HG02623 (cell line): ENCODE results near the gene FAM72A.
"Not testable (repeated sequence)": the region's sequence is repeated elsewhere in the genome, so short reads cannot be mapped to it uniquely, and the experiment has no call there.

Source experiments
- ATAC-seq: cut with Tn5 transposase; IDR thresholded peaks from one replicate; pipeline ENCODE4 v1.9.1; 2021; ENCODE audit warnings: moderate library complexity; ENCODE audit not compliant: unreplicated experiment

FAM72A gene

DNA sequence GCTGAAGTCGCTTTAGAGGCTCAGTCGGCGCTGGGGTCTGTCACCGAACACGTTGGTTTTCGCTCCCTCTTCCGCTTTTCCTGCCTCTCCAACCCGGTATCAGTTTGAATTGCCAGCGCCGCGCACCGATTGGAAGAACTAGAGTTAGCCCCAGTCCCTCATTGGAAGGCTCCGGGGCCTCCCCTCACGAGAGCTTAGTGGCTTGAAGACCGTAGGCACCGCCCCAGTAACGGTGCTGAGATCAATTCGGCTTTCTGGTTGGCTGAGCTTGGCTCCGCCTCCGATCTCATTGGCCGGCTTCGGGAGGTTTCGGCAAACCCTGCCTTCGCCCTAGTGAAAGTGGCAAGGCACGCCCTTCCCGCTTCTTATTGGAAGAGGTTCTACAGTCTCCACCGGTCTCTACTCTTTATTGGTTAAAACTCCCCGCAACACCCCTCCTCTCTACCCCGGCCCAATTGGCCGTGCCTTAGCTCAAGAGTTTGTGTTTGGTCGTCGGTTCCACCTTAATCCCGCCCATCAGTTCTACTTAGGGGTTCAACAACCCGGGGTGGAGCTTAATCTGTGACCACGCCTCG lies at the start of gene FAM72A:
Gene FAM72A (minus strand): TSS at position 51 of the 575 bp plus-strand sequence. CDS start 814 bp downstream, outside the sequence.
- ATAC-seq, result peak; percentile 88

DNA sequence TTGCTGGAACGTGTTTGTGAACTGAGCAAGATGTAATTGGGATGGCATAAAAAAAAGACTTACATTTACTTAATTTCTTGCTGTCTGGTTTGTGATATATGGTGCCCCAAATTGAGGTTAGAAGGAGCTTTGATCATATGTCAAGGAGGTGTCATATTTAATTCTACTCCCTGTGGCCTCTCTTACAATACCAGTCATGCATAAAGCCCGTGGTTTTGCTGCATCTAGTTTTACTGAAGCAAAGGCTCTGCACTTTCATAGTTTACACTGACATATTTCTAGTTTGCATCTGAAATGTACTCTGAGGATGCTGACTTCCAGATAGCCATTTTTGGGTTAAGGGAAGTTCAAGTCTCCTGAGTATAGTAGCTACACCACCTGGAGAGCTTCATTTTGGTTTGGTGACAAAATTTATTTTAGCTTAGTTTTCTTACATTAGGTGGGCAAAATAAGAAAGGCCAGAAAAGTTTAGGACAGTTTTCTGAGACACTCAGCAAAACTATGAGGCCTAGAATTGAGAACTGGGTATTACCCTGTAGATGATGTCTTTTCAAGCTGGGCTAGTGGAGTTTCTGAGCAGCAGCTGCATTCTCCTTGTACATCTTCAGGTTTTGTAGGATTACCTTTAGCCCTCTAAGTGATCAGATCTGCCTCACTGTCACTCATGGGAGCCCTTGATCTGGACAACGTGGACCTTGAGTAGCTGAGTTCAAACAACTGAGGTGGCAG lies 48.5 kb upstream of the FAM72A start:
- not testable (repeated sequence) for ATAC-seq

DNA sequence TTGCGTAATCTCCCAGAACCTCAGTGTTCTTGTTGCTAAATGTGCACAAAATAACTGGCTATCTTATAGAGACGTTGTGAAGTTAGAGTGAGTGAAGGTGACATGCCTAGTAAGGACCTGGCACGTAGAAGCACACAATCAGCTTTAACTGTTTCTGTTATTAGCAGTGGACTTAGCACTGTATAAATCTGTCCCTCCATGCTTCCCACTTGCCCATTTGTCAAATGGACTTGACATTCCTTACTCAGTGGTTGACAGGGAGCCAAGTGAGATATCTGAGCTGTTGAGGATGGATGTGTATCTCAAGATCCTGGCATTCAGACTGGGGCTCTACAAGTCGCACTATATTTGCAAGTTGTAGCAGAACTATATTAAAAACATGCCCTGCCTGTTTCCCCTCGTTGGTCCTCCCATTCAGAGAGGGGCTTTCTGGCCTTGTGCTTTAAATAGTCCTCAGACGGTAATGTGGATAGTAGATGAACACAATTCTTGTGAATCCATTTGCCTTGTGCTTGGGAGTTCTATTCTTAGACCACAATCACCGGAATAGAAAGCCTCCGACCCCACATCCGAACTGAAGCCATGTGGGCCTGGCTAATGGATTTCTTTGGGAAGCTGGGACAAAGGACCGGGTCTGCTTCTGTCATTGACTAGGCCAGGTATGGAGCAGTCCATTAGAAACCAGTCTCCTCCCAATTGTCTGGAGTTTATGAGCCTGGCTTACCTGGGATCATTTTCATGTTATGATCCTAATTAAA lies 43.7 kb upstream of the FAM72A start:
- ATAC-seq, result not testable (repeated sequence)

DNA sequence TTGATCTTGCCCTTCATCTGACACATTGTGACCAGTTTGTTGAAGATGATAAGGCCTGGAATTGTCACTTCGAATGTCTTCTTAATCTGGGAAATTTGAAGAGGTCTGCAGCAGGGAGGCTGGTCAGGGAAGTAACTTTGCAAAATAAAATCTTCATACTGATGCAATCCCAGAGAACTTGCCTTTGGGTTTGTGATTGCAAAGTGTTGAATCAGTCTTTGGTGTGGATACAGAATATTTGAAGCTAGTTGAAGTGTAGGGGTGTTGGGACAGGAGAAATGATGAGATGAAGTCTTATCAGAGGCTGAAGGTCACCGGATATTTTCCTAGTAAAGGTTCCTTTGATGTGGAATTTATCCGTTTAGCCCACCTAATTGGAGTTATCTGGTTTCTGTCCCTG lies 42.8 kb upstream of the FAM72A start:
- not testable (repeated sequence) for ATAC-seq

DNA sequence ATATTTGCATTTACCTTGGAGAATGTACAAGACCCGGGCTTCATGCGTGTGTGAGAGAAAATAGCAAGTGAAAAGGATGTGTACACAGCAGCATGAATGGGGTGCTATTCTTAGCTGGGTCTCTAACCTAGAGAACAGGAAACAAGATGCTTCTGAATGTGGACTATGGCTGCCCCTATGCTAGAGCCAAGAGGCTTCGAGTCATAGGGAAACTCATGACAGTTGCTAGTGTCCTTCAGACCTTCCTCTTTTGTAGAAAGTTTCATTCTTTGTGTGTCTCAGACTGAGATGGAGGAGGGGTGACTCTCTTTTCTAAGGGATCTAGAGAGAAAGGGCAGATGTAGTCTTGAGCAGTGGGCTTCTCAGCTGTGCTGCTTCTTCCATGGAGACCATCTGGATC lies 40.7 kb upstream of the FAM72A start:
- ATAC-seq, result peak; percentile 97

DNA sequence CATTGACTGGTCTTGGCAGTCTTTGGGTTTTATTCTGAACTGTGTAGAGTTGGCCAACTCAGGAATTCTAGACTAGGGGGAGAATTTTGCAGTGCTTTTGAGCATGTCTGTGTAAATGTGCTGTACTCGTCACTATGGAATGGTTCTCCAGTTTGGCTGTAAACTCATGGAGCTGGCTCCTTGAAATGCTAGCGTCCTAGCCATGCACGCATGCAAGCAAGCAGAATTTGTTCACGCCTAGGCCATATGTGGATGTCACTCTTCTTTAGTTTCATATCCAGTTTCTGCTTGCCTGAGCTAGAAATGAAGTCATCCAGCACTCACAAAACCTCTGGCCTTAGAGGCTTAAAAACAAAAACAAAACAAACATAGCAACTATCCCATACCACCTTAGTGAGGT lies 37.6 kb upstream of the FAM72A start:
- ATAC-seq, result not testable (repeated sequence)

DNA sequence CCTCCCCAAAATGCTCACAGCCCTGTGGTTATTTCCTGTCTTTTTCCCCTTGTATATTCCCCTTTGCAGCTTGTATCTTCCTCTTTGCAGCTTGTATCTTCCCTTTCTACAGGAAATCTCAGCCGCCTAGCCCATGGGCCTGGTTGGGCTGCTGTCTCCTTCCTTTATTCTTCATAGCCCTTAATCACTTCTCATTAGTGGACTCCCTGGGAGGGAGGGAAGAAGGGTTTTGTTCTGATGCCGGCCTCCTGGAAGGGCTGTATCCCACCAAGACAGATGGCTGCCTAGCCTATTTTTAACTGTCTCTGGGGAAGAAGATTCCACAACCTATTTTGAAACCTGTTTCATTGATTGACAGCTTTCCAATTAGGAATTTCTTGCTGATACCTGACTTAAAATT lies 32.6 kb upstream of the FAM72A start:
- not testable (repeated sequence) for ATAC-seq

DNA sequence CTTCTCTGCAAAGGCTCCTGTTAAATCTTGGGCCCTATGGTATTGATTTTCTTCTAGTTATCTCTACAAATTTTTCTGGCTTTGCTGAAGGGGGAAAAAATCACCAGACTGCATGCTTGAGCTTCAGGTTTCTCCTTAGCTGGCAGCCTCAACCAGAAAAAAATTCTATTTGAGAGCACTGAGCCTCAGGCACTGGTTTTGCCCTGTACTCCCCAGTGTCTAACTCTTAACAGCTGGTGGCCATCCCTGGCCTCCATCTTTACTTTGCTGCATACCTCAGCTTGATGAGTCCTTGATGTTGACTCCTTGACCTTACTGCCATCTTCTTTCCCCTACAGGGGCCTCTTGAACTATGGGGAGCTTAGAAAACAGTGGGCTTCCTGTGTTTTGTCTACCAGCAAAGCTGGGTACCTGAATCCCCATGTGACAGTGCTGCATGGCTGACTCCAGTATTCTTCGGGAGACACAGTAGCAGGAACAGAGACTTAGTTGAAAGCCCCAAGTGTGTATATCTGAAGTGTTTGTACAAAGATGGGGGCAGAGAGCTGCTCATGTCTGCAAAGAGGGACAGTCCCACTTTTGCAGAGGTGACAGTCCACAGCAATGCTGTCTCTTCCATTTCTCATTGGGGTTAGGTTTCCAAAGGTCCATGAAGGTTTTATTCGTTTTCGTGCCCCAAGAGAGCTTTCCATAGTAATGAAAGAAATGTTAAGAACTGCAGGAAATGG lies 31.7 kb upstream of the FAM72A start:
- not testable (repeated sequence) for ATAC-seq

DNA sequence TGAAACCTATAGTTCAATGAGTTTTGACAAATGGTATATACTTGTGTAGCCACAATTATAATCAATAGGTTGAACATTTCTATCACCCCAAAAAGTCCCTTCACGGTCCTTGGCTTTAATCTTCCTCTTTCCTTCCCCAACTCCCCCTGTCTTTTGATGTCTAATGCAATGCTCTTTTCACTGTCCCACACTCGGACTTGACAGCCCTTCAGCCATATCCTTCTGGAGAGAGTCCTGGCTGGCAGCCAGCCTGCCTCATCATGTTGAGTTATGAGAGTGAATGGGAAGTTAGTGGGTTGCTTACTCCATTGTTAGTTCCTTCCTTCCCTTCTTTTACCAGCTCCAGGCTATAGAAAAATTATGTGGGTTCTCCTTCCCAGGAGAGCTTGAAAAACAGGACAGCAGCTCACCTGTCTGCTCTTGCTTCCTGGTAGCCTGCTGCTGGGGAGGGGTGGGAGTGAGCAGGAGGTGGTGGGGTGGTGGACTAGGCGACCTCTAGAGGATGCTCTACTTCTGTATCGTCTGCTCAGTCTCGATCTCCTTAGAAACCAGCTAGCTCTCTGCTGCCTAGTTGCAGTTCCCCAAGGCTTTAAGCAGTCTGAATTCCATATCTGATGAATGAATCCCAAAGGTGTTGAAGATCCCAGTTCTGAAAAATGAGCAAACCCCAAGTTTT lies 30.5 kb upstream of the FAM72A start:
- not testable (repeated sequence) for ATAC-seq

DNA sequence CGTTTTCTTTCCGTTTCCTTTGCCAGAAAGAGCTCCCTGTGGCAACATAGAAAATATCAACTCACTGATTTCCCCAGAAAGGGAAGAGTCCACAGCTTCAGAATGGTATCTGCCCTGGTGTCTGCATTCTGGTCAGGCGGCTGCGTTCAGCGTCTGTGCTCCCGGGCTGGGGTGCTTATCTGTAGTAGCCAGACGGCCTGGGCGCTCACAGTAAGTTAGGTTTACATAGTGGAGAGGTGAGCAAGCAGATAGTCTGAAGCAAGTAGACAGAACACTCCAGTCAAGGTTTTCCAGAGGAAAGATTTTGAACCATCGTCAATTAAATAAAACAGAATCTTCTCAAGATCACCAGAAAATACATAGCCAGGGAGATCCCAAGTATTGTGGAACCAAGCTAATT lies 29.4 kb upstream of the FAM72A start:
- ATAC-seq, result not testable (repeated sequence)

DNA sequence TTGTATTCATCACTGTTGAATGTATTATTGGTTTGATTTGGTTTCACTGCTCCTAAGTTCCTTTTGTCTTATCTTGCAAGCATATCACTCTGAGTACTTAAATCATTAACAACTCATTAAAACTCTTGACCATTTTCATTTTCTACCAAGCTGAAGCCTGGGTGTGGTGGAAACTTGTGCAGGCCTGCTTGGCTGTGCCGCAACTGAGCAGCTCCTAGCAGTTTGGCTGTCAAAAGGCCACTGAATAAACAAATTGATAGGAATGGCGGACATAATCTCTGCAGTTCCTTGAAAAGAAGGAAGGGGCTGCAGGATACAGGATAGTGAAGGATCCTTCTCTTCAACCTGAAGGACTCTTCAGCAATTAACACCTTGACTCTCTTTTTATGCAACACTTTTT lies 26.6 kb upstream of the FAM72A start:
- not testable (repeated sequence) for ATAC-seq

DNA sequence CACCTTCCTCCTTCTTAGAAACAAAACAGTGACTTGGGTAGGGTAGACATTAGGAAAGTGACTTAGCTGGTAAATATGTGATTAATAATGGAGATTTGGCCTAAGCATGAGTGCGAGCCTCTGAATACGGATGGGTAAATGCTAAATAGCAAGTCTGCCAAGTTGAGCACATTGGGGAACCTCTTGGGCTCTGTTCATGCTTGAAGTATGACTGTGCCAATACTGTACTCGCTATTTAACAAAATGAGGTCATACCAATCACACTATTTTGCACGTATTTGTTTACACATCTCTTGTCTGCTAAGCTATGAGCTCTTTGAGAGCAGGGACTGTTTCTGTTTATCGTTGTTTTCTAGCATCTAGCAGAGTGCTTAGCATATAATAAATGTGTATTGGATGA lies 24.2 kb upstream of the FAM72A start:
- not testable (repeated sequence) for ATAC-seq

DNA sequence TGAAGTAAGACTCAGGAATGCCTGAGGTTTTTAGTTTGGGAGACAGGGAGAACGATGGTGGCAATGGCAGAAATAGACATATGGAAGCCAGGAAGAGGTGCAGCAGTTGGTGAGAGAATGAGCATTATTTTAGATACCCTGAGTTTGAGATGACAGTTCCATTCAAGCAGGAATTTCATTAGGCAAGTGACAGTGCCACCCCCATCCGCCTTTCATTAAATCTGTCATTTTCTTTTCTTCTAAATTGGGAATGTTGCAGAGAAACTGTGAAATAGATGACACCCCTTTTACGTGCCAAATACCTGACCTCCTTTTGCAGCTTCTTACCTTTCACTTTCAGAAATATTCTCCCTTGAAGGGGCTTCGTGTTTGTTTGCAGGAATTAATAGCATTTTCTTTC lies 22.7 kb upstream of the FAM72A start:
- ATAC-seq, result not testable (repeated sequence)

DNA sequence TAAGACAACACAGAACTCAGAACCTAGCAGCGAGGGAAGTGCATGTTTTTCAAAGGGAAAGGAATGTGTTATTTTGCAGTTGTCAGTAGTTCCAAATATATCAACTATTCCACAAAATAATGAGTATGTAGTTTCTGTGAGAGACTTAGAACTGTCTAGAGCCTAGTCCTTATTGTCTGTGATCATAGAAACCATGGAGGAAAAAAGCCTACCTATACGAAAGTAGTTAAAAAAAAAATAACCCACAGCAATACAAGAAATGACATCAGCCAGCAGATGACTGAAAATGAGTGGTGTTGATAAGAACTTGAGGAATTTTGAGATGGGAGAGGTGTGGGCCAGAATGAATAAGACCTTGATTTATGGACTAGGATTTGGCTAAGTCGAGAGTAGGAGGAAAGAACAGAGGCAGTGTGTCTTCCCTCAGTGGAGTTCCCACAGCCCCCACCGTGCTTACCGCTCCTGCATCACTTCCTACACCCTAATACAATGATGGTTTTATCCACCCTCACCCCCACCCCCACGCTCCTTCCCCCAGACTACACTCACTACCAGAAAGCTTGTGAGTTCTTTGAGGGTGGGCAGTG lies 21.6 kb upstream of the FAM72A start:
- ATAC-seq, result not testable (repeated sequence)

DNA sequence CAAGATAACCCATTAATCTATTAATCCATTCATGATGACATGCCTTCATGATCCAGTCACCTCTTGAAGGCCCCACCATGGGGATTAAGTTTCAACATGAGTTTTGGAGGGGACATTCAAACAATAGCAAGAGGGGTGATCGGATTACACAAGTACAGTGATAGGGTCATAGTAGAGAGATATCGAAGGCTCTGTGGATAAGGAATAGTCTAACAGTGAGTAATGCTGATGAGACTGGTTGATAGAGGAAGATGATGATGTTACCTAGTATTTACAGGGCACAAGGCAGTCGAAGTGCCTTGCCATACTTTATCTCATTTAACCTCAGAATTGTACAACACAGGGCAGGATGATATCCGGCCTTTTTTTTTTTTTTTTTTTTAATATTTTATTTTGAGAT lies 18.9 kb upstream of the FAM72A start:
- ATAC-seq, result not testable (repeated sequence)

DNA sequence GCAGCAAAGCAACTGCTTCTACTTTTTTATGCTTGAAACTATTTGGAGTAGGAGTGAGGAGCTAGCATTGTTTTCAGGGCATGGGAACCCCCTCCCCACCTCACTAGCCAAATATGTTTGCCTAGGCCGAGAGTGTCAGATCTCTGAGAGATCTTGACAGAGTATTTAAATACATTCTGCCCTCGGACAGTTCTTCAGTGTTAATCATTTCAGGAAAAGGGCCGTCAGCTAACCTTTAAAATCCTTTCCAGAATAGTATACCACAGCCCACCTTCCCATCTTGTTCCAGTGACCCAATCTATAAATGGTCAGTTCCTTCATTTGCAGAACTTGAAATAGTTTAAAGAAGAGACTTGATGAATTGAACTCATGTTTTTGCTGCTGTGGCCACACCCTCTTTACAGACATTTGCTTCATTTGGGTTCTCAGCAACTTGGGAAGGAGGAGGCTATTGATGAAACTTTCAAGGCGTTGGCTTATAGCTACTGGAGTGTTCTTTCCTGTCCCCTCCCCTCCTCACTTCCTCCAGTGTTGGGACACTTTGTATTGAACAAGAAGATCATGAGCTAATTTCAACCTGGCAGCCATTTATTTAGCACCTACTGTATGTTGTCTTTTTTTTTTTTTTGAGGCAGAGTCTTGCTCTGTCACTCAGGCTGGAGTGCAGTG lies 17.8 kb upstream of the FAM72A start:
- not testable (repeated sequence) for ATAC-seq

DNA sequence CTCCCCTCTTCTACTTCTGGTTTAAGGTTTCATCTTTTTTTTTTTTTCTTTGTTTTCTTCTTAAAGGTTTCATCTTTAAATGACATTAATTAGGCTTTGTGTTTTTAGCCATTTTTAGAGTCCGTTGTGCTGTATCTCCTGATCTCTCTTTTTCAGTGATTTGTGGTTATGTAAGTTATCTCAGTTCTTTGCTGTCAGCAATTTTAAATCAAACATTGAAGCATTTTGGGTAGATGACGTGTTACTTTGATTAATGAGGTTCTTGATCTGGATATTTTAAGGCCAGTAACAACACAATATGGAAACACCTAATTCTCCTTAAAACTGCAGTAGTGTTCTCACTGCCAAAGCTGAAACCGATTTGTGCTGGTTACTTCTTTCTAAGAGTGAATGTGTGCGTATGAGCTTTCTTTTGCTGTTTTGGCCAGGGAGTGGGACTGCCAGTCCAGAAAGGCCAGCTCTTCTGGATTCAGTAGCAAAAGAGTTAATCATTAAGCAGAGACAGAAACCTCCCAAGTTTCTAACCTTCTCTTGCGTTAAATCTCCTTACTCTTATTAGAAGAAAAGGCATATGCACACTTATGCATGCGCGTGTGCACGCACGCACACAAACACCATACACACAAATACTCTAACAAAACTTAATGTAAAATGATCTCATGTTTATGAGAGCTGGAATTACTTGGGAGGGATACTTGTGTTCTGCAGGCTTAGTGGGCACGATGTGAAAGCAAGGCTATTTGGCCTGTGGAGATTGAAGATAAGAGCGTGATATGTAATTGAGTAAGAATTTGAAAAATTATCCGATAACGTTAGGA lies 17.1 kb upstream of the FAM72A start:
- not testable (repeated sequence) for ATAC-seq

DNA sequence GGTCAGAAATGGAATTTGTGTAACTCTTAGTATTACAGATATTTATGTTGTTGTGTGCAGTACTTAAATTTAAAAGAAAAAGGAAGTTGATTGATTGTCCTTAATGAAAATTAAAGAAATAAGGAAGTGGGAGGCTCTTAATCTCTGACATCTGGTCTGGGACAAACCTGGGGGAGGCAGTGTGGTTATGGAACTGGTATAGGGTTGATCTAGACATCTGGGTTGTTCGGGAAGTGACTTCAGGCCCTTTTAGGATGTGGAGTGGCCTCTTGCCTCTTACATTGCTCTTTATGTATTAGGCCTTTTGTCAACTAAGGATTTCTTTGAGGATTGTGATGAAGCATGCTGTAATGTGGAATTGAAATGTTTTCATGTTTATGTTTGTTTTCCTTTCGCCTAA lies 16.1 kb upstream of the FAM72A start:
- ATAC-seq, result not testable (repeated sequence)

DNA sequence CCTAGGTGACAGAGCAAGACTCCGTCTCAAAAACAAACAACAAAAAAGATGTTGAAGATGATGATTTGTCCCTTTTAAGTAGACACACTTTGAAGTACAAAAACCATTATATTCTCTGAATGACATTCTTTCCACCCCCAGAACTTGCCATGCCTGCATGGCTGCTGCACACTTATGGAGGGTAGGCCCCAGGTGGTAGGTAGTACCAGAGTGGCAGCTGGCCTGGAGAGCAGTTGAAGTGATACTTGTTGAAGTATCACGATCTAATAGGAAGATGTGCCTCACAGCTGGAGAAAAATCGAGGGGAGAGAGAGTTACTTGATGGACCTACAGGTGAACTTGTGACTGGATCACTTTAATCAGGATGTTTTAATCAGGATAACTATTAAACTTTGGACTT lies 15.6 kb upstream of the FAM72A start:
- ATAC-seq, result not testable (repeated sequence)
